DND-41 (cell line): Measurements from ENCODE around the gene UNC13C.

Experiments used
- EZH2 ChIP-seq: IDR thresholded peaks from 3 replicates; pipeline ENCODE4 v1.6.1; 2012; ENCODE audit warnings: borderline replicate concordance, low read depth, mild to moderate bottlenecking, moderate library complexity, low read length, inconsistent platforms; ENCODE audit not compliant: severe bottlenecking
- TF ChIP-seq, protein P1 (sequence below): IDR thresholded peaks from 2 replicates; pipeline ENCODE4 v1.5.1; 2012; ENCODE audit warnings: borderline replicate concordance, low read length, moderate library complexity, mild to moderate bottlenecking; ENCODE audit not compliant: poor library complexity, severe bottlenecking; ENCODE audit errors: extremely low read depth

DNA sequence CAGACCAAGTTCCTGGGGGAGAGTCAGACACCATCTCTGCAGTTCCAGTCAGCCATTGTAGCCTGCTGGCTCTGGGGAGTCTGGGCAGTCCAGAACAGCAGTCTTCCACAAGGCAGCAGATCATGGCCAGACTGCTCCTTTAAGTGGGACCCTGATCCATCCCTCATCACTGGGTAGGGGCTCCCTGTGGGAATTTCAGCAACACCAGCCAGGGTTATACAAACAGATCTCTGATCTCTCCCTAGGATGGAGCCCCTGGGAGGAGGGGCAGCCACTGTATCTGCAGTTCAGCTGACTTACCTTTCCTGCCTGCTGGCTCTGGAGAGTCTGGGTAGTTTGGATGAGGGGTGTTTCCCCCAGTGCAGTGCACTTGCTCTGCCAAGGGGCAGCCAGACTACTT, 42.1 kb upstream of the UNC13C start:
- TF ChIP-seq, protein P1, sequence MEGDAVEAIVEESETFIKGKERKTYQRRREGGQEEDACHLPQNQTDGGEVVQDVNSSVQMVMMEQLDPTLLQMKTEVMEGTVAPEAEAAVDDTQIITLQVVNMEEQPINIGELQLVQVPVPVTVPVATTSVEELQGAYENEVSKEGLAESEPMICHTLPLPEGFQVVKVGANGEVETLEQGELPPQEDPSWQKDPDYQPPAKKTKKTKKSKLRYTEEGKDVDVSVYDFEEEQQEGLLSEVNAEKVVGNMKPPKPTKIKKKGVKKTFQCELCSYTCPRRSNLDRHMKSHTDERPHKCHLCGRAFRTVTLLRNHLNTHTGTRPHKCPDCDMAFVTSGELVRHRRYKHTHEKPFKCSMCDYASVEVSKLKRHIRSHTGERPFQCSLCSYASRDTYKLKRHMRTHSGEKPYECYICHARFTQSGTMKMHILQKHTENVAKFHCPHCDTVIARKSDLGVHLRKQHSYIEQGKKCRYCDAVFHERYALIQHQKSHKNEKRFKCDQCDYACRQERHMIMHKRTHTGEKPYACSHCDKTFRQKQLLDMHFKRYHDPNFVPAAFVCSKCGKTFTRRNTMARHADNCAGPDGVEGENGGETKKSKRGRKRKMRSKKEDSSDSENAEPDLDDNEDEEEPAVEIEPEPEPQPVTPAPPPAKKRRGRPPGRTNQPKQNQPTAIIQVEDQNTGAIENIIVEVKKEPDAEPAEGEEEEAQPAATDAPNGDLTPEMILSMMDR = no peak
- no peak for TF ChIP-seq EZH2
